K562 treated with DMSO at 1 percent for 24 hours (cell line): ENCODE data around the gene SEMA3D. TPM values are rescaled to one million over a fixed set of nuclear protein-coding genes. Genes with fewer than 3 reads are reported as not detected.

ENCODE experiments used
- total RNA-seq: library from RNA; unstranded; fragments of 300-600 nt; gene quantifications from 2 replicates; pipeline ENCODE4 v1.2.3, GENCODE V29; 2022; ENCODE audit warnings: low read depth; ENCODE audit not compliant: insufficient read depth

SEMA3D gene
- 0.06 TPM in 1 of 2 replicates, not detected in the other for total RNA-seq

GRCh38 chr7:85186521-85187241 lies at the start of gene SEMA3D:
SEMA3D (minus strand) TSS chr7:85187056; CDS start chr7:85121891, 65,165 bp downstream.

